HCT116 (cell line): ENCODE data around the gene NECAB2. TPM values are rescaled to one million over a fixed set of nuclear protein-coding genes. Genes with fewer than 3 reads are reported as not detected.

Experiments used
- ATAC-seq: fragments of 200-7000 bp; cut with Tn5 transposase; 2 replicates; pipeline ENCODE4 v1.9.1; 2020; ENCODE audit warnings: mild to moderate bottlenecking, moderate library complexity
- BruUV-seq: library from RNA; stranded (reverse); fragments of 400-500 nt; replicated peaks from 2 replicates; lab custom pipeline; 2021; lab: Mats Ljungman, UMichigan
- CTCF ChIA-PET: fragments of 300-600 bp; sonication (Branson Sonifier 250); formaldehyde crosslinking; loops from one replicate; lab custom pipeline; 2021; ENCODE audit warnings: antibody characterized with exemption; lab: Charles Lee
- POLR2A ChIA-PET: fragments of 300-600, 350-600 bp; sonication (Branson Sonifier 250); formaldehyde crosslinking; loops from one replicate; lab custom pipeline; 2021; ENCODE audit warnings: antibody characterized with exemption; lab: Charles Lee
- RAD21 ChIA-PET, 2 experiments: fragments of 300-600 bp; sonication (Branson Sonifier 250); formaldehyde crosslinking; loops; one replicate each; lab custom pipeline; 2023; ENCODE audit warnings: low total read pairs in 2 of 2; ENCODE audit not compliant: uncharacterized antibody in 2 of 2, unreplicated experiment in 2 of 2, low non-redundant PET in 1 of 2; lab: Charles Lee
- DNase-seq: peaks from one replicate; pipeline ENCODE4 v3.0.0-alpha.2; 2010; ENCODE audit warnings: low read depth, low spot score
- H2AFZ ChIP-seq: fragments of 200-600 bp; shearing (Covaris generic), sonication (generic); 2 replicates; pipeline ENCODE4 v1.6.1; 2017; ENCODE audit warnings: low read depth, mixed run types, mixed read lengths, antibody characterized with exemption, low read length; ENCODE audit not compliant: poor library complexity, severe bottlenecking
- H3K27ac ChIP-seq: 2 replicates; pipeline ENCODE4 v1.5.1; 2012; ENCODE audit warnings: low read depth, low read length
- H3K27me3 ChIP-seq: fragments of 200-600 bp; sonication (generic); 2 replicates; pipeline ENCODE4 v1.6.1; 2016; ENCODE audit warnings: mixed run types, low read length, mixed read lengths; ENCODE audit not compliant: insufficient read depth
- H3K36me3 ChIP-seq, 2 experiments: fragments of 200-500 bp in 1 of 2; fragments of 200-600 bp in 1 of 2; sonication (Bioruptor generic) in 1 of 2; sonication (generic) in 1 of 2; 2 replicates each; pipeline versions ENCODE4 v1.5.1 to v1.6.1; 2014 to 2016; ENCODE audit warnings: low read length in 2 of 2, inconsistent platforms in 1 of 2, mixed read lengths in 1 of 2, mixed run types in 1 of 2; ENCODE audit not compliant: insufficient read depth in 2 of 2, control insufficient read depth in 1 of 2
- H3K4me1 ChIP-seq, 2 experiments: fragments of 200-600 bp in 1 of 2; sonication (generic) in 1 of 2; 2 replicates each; pipeline versions ENCODE4 v1.5.1 to v1.6.1; 2012 to 2017; ENCODE audit warnings: low read length in 2 of 2, inconsistent platforms in 1 of 2, mild to moderate bottlenecking in 1 of 2, mixed read lengths in 1 of 2, mixed run types in 1 of 2, moderate library complexity in 1 of 2; ENCODE audit not compliant: insufficient read depth in 2 of 2, control insufficient read depth in 1 of 2
- H3K4me2 ChIP-seq: fragments of 200-600 bp; sonication (generic); 2 replicates; pipeline ENCODE4 v1.6.1; 2017; ENCODE audit warnings: mixed run types, low read length, mixed read lengths
- H3K4me3 ChIP-seq, 2 experiments: fragments of 200-600 bp in 1 of 2; sonication (generic) in 1 of 2; replicated peaks in 1 of 2; 2 replicates each; pipeline ENCODE4 v1.5.1; 2011 to 2016; ENCODE audit warnings: low read length in 2 of 2, control low read depth in 1 of 2, low read depth in 1 of 2, mild to moderate bottlenecking in 1 of 2, mixed read lengths in 1 of 2, mixed run types in 1 of 2
- H3K79me2 ChIP-seq: fragments of 200-600 bp; sonication (generic); 2 replicates; pipeline ENCODE4 v1.6.1; 2017; ENCODE audit warnings: mild to moderate bottlenecking, mixed run types, low read length, moderate library complexity, mixed read lengths; ENCODE audit not compliant: insufficient read depth
- H3K9ac ChIP-seq: fragments of 200-600 bp; sonication (generic); 2 replicates; pipeline ENCODE4 v1.6.1; 2016; ENCODE audit warnings: low read length, mixed read lengths
- H3K9me2 ChIP-seq: fragments of 200-600 bp; sonication (generic), shearing (Covaris generic); 2 replicates; pipeline ENCODE4 v1.6.1; 2017; ENCODE audit warnings: mixed run types, mild to moderate bottlenecking, moderate library complexity; ENCODE audit not compliant: insufficient read depth
- H3K9me3 ChIP-seq, 2 experiments: fragments of 200-500 bp in 1 of 2; fragments of 200-600 bp in 1 of 2; sonication (Bioruptor generic) in 1 of 2; sonication (generic) in 1 of 2; 2 replicates each; pipeline ENCODE4 v1.6.1; 2014 to 2017; ENCODE audit warnings: low read length in 2 of 2, mixed read lengths in 2 of 2, inconsistent platforms in 1 of 2, low read depth in 1 of 2, mild to moderate bottlenecking in 1 of 2, mixed run types in 1 of 2, moderate library complexity in 1 of 2; ENCODE audit not compliant: control insufficient read depth in 1 of 2, insufficient read depth in 1 of 2
- H4K20me1 ChIP-seq: fragments of 200-600 bp; sonication (generic), shearing (Covaris generic); 2 replicates; pipeline ENCODE4 v1.6.1; 2017; ENCODE audit warnings: mixed run types, mild to moderate bottlenecking, moderate library complexity; ENCODE audit not compliant: insufficient read depth
- CBX3 ChIP-seq: IDR thresholded peaks from 2 replicates; pipeline ENCODE4 v1.6.1; 2012; ENCODE audit warnings: low read depth
- CEBPB ChIP-seq: IDR thresholded peaks from 2 replicates; pipeline ENCODE4 v1.6.1; 2012; ENCODE audit warnings: low read depth
- EGR1 ChIP-seq: IDR thresholded peaks from 2 replicates; pipeline ENCODE4 v1.6.1; 2012; ENCODE audit warnings: low read depth
- EZH2phosphoT487 ChIP-seq: fragments of 200-600 bp; IDR thresholded peaks from 2 replicates; pipeline ENCODE4 v1.6.1; 2018; ENCODE audit warnings: antibody characterized with exemption, borderline replicate concordance
- POLR2AphosphoS5 ChIP-seq: IDR thresholded peaks from 2 replicates; pipeline ENCODE4 v1.6.1; 2011; ENCODE audit warnings: mild to moderate bottlenecking, low read depth, low read length, moderate library complexity
- RAD21 ChIP-seq: IDR thresholded peaks from 2 replicates; pipeline ENCODE4 v1.6.1; 2012; ENCODE audit warnings: low read depth, mild to moderate bottlenecking
- SRF ChIP-seq: IDR thresholded peaks from 2 replicates; pipeline ENCODE4 v1.6.1; 2012; ENCODE audit warnings: low read depth
- ZNF274 ChIP-seq: fragments of 200-500 bp; sonication (Bioruptor generic); IDR thresholded peaks from 2 replicates; pipeline ENCODE4 v1.6.1; 2014; ENCODE audit warnings: mild to moderate bottlenecking, low read depth, low read length, inconsistent platforms
- intact Hi-C: fragments of 100-400 bp; cut with micrococcal nuclease; formaldehyde crosslinking; loops from 2 replicates; pipeline ENCODE4 v1.10.0; 2022
- total RNA-seq: library from RNA; stranded (reverse); gene quantifications from one replicate; pipeline ENCODE4 v1.2.1, GENCODE V29; 2021; ENCODE audit not compliant: unreplicated experiment
- TF ChIP-seq, protein P1 (sequence below): IDR thresholded peaks from 2 replicates; pipeline ENCODE4 v1.6.1; 2012; ENCODE audit warnings: low read depth
- TF ChIP-seq, protein P2 (sequence below): IDR thresholded peaks from 2 replicates; pipeline ENCODE4 v1.6.1; 2011; ENCODE audit warnings: mild to moderate bottlenecking, low read length, moderate library complexity; ENCODE audit not compliant: insufficient replicate concordance; ENCODE audit errors: extremely low read depth

The NECAB2 gene
- total RNA-seq, 1 experiment from 2014 or later: 0.61 TPM

DNA sequence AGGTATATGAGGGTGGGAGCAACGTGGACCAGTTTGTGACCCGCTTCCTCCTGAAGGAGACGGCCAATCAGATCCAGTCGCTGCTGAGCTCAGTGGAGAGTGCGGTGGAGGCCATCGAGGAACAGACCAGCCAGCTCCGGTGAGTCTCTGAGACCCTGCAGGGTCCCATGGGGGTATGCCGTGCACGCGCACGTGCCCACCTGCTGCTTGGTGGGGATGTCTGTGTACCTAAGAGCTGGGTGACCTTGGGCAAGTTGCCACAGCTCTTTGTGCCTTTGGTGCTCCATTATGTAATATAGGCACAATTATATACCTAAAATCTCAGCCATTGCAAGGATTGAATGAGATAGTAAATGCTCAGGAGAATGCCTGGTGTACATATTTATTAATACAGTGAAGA lies 22.4 kb downstream of the NECAB2 start:
- Histone ChIP-seq H3K9me3 (no peaks in the 10 kb centered on the region), H2AFZ (no peak overlapping the region), H3K4me3 (no peak overlapping the region), H3K27me3 (peaks cover 31% of the 10 kb centered on the region), H3K36me3 (no peaks in the 10 kb centered on the region), H3K4me2 (no peak overlapping the region), H3K27ac (no peak overlapping the region), H3K9me2 (no peaks in the 10 kb centered on the region), H3K9ac (no peak overlapping the region), H3K4me1 (peaks cover 0 to under 1% of the 10 kb centered on the region in 2 experiments; a peak in 1 of 4 replicates), H3K79me2 (no peaks in the 10 kb centered on the region), H4K20me1 (no peaks in the 10 kb centered on the region)
- intact Hi-C loops: no loop called here
- TF ChIP-seq SRF: no peak
- TF ChIP-seq, protein P1, sequence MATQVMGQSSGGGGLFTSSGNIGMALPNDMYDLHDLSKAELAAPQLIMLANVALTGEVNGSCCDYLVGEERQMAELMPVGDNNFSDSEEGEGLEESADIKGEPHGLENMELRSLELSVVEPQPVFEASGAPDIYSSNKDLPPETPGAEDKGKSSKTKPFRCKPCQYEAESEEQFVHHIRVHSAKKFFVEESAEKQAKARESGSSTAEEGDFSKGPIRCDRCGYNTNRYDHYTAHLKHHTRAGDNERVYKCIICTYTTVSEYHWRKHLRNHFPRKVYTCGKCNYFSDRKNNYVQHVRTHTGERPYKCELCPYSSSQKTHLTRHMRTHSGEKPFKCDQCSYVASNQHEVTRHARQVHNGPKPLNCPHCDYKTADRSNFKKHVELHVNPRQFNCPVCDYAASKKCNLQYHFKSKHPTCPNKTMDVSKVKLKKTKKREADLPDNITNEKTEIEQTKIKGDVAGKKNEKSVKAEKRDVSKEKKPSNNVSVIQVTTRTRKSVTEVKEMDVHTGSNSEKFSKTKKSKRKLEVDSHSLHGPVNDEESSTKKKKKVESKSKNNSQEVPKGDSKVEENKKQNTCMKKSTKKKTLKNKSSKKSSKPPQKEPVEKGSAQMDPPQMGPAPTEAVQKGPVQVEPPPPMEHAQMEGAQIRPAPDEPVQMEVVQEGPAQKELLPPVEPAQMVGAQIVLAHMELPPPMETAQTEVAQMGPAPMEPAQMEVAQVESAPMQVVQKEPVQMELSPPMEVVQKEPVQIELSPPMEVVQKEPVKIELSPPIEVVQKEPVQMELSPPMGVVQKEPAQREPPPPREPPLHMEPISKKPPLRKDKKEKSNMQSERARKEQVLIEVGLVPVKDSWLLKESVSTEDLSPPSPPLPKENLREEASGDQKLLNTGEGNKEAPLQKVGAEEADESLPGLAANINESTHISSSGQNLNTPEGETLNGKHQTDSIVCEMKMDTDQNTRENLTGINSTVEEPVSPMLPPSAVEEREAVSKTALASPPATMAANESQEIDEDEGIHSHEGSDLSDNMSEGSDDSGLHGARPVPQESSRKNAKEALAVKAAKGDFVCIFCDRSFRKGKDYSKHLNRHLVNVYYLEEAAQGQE: no peak
- TF ChIP-seq CBX3: no peak
- no peak for TF ChIP-seq EZH2phosphoT487
- TF ChIP-seq POLR2AphosphoS5: no peak
- TF ChIP-seq RAD21: no peak
- TF ChIP-seq ZNF274: no peak
- TF ChIP-seq EGR1: no peak
- TF ChIP-seq, protein P2, sequence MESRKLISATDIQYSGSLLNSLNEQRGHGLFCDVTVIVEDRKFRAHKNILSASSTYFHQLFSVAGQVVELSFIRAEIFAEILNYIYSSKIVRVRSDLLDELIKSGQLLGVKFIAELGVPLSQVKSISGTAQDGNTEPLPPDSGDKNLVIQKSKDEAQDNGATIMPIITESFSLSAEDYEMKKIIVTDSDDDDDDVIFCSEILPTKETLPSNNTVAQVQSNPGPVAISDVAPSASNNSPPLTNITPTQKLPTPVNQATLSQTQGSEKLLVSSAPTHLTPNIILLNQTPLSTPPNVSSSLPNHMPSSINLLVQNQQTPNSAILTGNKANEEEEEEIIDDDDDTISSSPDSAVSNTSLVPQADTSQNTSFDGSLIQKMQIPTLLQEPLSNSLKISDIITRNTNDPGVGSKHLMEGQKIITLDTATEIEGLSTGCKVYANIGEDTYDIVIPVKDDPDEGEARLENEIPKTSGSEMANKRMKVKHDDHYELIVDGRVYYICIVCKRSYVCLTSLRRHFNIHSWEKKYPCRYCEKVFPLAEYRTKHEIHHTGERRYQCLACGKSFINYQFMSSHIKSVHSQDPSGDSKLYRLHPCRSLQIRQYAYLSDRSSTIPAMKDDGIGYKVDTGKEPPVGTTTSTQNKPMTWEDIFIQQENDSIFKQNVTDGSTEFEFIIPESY: no peak
- TF ChIP-seq CEBPB: no peak
- CTCF ChIA-PET: no interaction called here
- BruUV-seq: no TSS peak
- RAD21 ChIA-PET: no interaction called here
- no peak for DNase-seq
- ATAC-seq: no peak
- POLR2A ChIA-PET: no interaction called here
